IMR-90 (cell line): Measurements from ENCODE around the gene GTF3C4.

ENCODE experiments used
- CHD1 ChIP-seq: IDR thresholded peaks from 2 replicates; pipeline ENCODE4 v1.6.1; 2012; ENCODE audit warnings: low read depth, low read length, improper control_type of control experiment
- CTCF ChIP-seq: conservative IDR thresholded peaks from 2 replicates; pipeline ENCODE4 v1.5.1; 2012; ENCODE audit warnings: mild to moderate bottlenecking, low read depth, low read length, improper control_type of control experiment
- MAFK ChIP-seq: IDR thresholded peaks from 2 replicates; pipeline ENCODE4 v1.6.1; 2012; ENCODE audit warnings: low read depth, low read length, improper control_type of control experiment
- MAZ ChIP-seq: IDR thresholded peaks from 2 replicates; pipeline ENCODE4 v1.6.1; 2012; ENCODE audit warnings: low read depth, mild to moderate bottlenecking, low read length, improper control_type of control experiment, moderate library complexity, borderline replicate concordance
- POLR2A ChIP-seq: IDR thresholded peaks from 2 replicates; pipeline ENCODE4 v1.6.1; 2012; ENCODE audit warnings: mild to moderate bottlenecking, low read depth, low read length
- RAD21 ChIP-seq: IDR thresholded peaks from 2 replicates; pipeline ENCODE4 v1.6.1; 2012; ENCODE audit warnings: low read length, improper control_type of control experiment

- TF ChIP-seq CTCF (no peak), CHD1 (no peak), RAD21 (no peak), MAFK (no peak), POLR2A (no peak), MAZ (no peak)
Observed at GRCh38 chr9:132728497-132728896, 58.2 kb downstream of the GTF3C4 start.
